ENCODE measurements around the gene RABGAP1L. TPM values are rescaled to one million over a fixed set of nuclear protein-coding genes. Genes with fewer than 3 reads are reported as not detected.
"Not testable (repeated sequence)": the region's sequence is repeated elsewhere in the genome, so short reads cannot be mapped to it uniquely, and the experiment has no call there.

Gene RABGAP1L
- total RNA-seq, 1 experiment from 2014 or later: 20.2 TPM

DNA sequence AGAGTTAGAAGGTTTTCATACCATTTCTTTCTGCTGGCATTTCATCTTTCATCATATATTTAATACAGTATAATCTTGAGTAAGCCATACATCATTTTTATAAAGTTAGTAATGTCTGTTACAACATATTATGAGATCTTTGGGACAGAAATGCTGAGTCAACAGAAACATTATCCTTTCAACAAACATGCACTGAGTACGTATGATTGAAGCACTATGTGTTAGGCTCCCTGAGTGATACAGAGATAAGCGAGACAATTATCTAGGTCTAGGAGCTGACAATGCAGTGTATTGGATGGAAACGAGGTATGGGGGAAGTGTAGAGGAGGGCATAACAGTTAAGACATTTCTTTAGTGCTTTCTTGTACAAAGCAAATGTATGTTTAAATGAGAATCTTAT is 268.7 kb downstream of the RABGAP1L start:
- no peak for DNase-seq (ENCODE audit: low spot score)

GRCh38 chr1:174428739-174429138 is 269.4 kb downstream of the RABGAP1L start:
- DNase-seq (ENCODE audit: low spot score): no peak

DNA sequence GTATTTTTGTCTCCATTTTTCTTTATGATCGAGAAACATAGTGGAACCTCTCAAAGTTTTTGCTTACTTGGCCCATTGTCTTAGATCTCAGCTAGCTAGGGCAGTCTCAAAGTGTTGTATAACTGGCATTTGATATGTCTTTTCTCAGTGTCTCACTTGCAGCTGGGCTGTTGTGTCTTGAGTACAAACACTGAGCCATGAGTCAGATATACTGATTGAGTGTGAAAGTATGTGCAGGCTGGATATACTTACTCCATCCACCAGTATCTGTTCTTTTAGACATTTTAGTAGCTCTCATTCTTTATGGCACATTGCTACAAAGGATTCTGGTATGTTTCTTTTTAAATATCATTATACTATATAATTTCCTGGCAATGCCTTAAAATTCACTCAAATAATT is 274.1 kb downstream of the RABGAP1L start:
- no peak for DNase-seq (ENCODE audit: low spot score)

DNA sequence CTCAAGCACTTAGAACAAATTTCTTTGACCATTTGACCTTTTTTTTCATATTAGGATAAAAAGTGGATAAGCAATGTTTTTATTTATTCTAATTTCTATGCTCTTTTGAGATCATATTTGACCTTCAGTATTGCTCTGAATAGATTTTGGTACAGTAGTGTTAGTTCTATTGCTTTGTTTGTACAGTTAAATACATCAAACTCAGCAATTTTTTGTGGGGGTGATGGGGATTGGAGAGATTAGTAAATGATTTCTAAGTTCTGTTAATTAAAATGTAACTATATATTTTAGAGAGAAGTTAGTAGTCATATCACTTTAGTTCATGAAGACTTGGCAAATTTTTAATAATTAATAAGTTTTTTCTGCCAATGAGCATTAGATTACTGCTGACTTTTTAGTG is 286.0 kb downstream of the RABGAP1L start:
- DNase-seq (ENCODE audit: low spot score): no peak

DNA sequence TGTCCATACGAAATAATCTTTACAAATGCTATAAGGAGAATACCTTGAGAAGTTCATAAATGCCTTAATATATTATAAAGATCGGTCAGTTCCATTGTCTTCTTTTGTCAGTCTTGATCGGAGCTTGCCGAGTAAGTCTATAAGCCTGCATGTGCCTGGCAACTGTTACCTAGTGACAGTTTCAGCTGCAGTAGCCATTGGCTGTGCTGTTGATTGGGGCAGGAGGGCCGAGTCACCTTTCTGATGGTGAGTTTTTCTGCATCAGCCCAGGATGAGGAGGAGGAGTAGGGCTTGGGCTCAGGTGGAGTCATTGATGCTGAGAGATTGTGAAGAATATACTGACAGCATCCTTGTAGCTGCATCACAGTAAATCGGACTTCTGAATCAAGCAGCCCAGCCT is 286.5 kb downstream of the RABGAP1L start:
- DNase-seq (ENCODE audit: low spot score): no peak

DNA sequence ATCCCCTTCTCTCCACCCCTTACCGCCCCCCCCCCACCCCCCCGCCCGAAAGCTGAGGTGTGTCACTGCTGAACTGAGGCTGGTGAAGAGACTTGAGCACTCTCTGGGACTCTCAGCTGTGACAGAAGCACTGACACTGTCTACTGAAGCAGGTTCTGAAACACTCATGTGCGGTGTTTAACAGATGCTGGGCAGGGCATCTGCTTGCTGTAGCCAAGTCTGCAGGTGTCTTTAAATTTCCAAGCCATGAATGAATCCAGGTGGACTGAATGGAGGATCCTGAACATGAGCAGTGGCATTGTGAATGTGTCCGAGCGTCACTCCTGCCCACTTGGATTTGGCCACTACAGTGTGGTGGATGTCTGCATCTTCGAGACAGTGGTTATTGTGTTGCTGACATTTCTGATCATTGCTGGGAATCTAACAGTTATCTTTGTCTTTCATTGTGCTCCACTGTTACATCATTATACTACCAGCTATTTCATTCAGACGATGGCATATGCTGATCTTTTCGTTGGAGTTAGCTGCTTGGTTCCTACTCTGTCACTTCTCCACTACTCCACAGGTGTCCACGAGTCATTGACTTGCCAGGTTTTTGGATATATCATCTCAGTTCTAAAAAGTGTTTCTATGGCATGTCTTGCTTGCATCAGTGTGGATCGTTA is 288.7 kb downstream of the RABGAP1L start, which contains the start of gene GPR52:
Gene GPR52, plus strand, starts transcription at position 99 of the 665 bp plus-strand sequence. Its CDS starts 148 bp downstream, at position 247.
- DNase-seq (ENCODE audit: low spot score): no peak

GRCh38 chr1:174448531-174448883 is 289.2 kb downstream of the RABGAP1L start:
- DNase-seq (ENCODE audit: low spot score): no peak

GRCh38 chr1:174448974-174449373 is 289.7 kb downstream of the RABGAP1L start:
- DNase-seq (ENCODE audit: low spot score): no peak

DNA sequence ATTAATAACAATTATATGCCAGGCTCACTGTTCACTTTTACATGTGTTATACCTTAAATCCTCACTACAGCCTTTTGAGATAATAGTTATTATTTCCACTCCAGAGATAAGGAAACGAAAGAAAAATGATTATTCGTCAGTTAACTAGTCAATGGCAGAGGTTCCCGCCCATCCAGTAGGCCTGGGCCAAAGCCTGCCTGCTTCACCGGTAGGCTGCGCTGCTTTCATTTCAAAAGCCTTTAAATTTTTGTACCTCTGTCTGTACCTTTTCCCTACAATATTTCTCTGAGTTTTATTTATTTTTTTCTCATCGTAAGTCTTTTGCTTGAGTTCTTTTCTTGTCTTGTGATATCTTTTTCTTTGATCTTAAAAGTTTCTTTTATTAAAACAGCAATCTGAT is 292.1 kb downstream of the RABGAP1L start:
- no peak for DNase-seq (ENCODE audit: low spot score)

GRCh38 chr1:174465855-174466254 is 306.5 kb downstream of the RABGAP1L start:
- DNase-seq (ENCODE audit: low spot score): no peak

DNA sequence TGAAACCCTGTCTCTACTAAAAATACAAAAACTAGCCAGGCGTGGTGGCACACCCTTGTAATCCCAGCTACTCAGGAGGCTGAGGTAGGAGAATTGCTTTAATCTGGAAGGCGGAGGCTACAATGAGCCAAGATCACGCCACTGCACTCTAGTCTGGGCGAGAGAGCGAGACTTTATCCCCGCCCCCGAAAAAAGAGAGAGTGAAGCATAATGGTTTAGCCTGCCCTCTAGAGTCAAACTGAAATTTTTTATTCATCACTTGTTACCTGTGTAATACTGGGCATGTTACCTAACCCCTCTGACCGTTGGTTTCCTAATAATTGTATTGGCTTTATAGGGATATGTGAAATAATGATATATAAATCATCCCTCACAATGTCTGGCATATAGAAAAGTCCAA is 307.3 kb downstream of the RABGAP1L start:
- no peak for DNase-seq (ENCODE audit: low spot score)

GRCh38 chr1:174469052-174469451 is 309.7 kb downstream of the RABGAP1L start:
- DNase-seq (ENCODE audit: low spot score): no peak

GRCh38 chr1:174469687-174470086 is 310.4 kb downstream of the RABGAP1L start:
- no peak for DNase-seq (ENCODE audit: low spot score)

GRCh38 chr1:174479281-174479680 is 320.0 kb downstream of the RABGAP1L start:
- DNase-seq (ENCODE audit: low spot score): no peak

GRCh38 chr1:174480324-174480723 is 321.0 kb downstream of the RABGAP1L start:
- DNase-seq (ENCODE audit: low spot score): no peak

- DNase-seq (ENCODE audit: low spot score): no peak
Measured at GRCh38 chr1:174491606-174492005, 332.3 kb downstream of the RABGAP1L start.

- no peak for DNase-seq (ENCODE audit: low spot score)
Measured at GRCh38 chr1:174497478-174497877, 338.2 kb downstream of the RABGAP1L start.

DNA sequence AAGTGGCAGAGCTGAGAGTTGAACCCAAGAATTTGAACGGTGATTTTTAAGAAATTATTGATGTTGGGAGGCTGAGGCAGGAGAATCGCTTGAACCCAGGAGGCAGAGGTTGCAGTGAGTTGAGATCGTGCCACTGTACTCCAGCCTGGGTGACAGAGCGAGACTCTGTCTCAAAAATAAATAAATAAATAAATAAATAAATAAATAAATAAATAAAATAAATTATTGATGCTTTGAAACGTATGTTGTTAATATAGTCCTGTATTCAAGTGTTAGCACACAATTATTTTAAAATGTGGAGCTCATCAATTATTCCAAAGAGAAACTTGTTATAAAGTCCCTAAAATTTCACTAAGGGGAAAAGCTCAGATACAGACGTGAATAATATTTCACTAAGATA is 357.4 kb downstream of the RABGAP1L start:
- not testable (repeated sequence) for DNase-seq (ENCODE audit: low spot score)

DNA sequence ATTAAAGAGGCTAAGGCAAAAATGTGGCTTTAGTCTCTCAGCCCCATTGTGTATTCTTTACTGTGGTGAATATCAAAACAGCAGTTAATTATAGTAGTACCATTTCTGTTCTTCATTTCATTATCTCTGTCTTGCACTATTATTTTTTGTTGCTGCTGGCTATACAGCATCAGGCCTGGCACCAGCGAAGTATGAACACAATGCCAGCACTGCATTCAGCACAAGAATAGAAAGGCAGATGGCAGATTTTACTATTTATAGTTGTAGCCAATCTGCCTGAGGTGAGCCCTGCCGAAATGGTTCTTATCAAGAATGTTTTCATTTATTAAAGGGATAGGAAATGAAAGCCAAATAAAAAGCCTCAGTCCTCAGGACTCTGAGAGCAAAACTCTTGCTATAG is 360.5 kb downstream of the RABGAP1L start:
- no peak for DNase-seq (ENCODE audit: low spot score)

DNA sequence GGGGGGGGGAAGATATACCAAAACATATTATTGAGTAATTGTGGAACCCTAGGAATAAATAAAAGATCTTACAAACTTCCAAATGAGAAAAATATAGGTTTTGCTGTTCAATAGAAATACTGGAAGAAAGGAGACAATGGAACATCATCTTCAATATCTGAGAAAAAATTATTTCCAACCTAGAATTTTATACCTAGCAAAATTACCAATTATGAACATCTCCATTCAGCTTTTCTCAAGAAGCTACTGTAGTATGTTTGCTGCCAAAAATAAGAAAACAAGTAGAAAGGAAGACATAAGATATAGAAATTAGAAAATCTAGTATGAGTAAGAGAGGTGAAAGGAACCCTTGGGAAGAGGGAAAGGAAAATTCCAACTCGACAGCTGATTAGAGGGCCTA is 372.4 kb downstream of the RABGAP1L start:
- DNase-seq (ENCODE audit: low spot score): no peak

GRCh38 chr1:174534789-174535188 is 375.5 kb downstream of the RABGAP1L start:
- no peak for DNase-seq (ENCODE audit: low spot score)

DNA sequence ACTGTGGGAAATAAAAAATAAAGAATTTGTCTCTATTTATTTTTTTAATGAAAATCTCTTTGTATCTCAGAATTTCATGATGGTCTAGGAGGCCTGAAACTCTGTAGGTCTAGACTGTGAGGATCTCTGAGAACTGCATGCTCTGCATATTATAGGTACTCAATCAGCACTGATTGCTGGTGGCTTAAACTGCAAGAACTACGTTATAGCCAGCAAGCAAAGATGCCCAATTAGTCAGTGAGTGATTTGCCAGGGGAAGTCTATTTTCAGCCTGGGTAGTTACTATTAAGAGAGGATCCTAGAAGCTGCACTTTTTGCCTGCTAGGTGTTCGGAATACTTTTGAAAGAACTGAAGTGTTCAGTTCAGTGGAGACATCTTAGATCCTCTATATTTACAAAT is 375.9 kb downstream of the RABGAP1L start:
- DNase-seq (ENCODE audit: low spot score): no peak

- DNase-seq (ENCODE audit: low spot score): not testable (repeated sequence)
Measured at GRCh38 chr1:174543421-174543820, 384.1 kb downstream of the RABGAP1L start.

- no peak for DNase-seq (ENCODE audit: low spot score)
Measured at GRCh38 chr1:174550296-174550695, 391.0 kb downstream of the RABGAP1L start.
